NCI-H146 treated with DMSO at 0.1 percent for 48 hours (cell line): ENCODE data around the gene AGK.

ENCODE experiments used
- DNase-seq: peaks from one replicate; lab custom pipeline; 2025; ENCODE audit not compliant: unreplicated experiment; lab: John Stamatoyannopoulos, UW

Gene AGK

GRCh38 chr7:141585592-141586510, 34.6 kb downstream of the AGK start:
- no peak for DNase-seq

- no peak for DNase-seq
Observed at GRCh38 chr7:141586878-141587277, 35.7 kb downstream of the AGK start.

- DNase-seq: no peak
Observed at GRCh38 chr7:141587304-141587703, 36.1 kb downstream of the AGK start.

DNA sequence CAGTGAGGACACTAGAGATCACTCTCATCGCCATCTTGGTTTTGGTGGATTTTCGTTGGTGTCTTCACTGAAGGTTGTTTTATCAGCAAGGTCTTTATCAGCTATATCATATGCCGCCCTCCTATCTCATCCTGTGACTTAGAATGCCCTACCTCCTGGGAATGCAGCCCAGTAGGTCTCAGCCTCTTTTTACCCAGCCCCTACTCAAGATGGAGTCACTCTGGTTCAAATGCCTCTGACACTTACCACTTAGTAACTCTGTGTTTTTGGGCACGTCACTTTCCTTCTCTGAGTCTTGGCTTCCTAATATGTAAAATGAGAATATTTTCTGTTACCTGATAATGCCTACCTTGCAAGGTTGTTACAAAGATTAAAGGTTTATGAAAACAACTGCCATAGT, 37.7 kb downstream of the AGK start:
- no peak for DNase-seq

DNA sequence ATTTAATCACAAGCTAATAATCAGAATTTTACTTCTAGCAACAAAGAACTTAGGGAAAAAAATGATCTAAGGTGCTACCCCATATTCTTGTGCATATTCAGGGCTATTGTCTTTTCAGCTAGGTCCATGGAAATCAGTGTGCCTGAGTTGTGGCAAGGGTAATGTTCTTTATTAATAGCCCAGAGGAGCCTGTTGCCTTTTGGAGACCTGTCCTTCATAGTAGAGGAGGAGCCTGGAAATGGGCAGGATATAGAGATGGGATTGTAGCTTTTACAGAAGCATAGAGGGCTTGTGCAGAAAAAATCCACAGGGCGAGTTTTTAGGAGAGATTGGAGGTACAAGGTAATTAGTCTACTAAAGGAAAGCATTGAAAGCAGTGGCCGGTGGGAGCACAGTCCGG, 38.9 kb downstream of the AGK start:
- no peak for DNase-seq

DNA sequence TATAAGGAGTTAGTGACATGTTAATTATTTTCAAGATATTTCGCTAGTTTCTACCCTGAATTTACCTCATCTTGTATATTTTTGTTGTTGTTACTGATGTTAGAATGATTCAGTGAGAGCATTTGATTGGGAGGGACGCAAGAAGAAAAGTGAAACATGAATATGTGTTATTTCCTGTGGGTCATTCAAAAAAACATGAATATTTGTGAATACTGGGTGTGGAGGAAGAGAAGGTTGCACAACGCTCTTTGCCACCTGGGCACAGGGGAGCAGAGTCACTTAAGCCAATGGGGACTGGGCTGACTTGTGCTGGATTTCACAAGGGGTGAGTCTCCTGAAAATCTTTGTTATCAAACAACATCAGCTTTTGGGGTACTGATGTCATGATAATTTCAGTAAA, 39.5 kb downstream of the AGK start:
- DNase-seq: no peak

DNA sequence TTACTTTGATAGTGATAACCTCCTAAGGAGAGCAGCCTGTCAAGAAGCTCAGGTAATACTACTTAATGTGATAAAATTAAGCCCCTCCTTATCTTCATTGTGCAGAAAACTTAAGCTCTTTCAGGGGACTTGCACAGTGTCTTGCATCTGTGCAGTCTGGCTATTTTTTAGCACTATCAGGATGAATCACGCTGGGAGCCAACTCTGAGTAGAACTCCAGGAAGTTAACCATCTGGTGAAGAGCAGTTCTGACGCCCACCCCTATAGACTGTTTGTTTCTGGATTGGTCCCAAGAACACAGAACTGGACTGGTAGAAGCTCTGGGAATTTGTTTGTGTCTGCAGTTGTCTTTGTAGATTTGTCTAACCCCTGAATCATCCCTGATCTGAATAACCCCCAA, 41.9 kb downstream of the AGK start:
- DNase-seq: no peak

- DNase-seq: no peak
Observed at GRCh38 chr7:141597966-141598365, 46.8 kb downstream of the AGK start.

DNA sequence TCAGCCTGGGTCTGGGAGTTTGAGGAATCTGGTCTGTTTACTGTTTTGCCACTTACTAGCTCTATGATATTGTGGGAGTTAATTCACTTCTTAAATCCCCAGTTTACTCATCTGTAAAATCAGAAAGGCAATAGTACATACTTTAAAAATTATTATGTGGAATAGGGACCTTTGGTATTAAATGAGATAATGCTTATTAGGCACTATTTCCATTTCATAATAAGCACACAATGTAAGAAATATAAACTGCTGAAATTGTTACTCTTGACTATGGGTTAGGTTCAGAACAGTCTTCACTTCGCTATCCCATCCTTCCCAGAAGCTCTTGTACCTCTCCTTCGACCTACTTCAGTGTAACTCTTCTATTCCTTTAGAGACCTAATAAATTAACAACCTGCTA, 47.2 kb downstream of the AGK start:
- DNase-seq: no peak

- no peak for DNase-seq
Observed at GRCh38 chr7:141600168-141601006, 49.2 kb downstream of the AGK start.

- no peak for DNase-seq
Observed at GRCh38 chr7:141609576-141609975, 58.4 kb downstream of the AGK start.

GRCh38 chr7:141610671-141611070, 59.5 kb downstream of the AGK start:
- no peak for DNase-seq

GRCh38 chr7:141612861-141613260, 61.7 kb downstream of the AGK start:
- DNase-seq: no peak

- DNase-seq: no peak
Observed at GRCh38 chr7:141617280-141617679, 66.1 kb downstream of the AGK start.

DNA sequence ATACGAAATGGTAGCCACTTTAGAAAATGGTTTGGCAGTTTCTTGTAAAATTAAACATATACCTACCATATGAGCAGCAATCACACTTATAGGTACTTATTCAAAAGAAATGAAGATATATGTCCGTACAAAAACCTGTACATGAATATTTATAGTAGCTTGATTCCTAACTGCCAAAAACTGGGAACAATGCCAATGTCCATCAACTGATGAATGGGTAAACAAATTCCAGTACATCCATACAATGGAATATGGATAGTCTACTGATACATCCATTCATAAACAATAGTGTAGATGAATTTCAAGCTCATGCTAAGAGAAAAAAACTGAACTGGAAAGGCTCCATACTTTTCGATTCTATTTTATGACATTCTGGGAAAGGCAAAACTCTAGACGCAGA, 68.5 kb downstream of the AGK start:
- no peak for DNase-seq

GRCh38 chr7:141624763-141625162, 73.6 kb downstream of the AGK start:
- DNase-seq: no peak

DNA sequence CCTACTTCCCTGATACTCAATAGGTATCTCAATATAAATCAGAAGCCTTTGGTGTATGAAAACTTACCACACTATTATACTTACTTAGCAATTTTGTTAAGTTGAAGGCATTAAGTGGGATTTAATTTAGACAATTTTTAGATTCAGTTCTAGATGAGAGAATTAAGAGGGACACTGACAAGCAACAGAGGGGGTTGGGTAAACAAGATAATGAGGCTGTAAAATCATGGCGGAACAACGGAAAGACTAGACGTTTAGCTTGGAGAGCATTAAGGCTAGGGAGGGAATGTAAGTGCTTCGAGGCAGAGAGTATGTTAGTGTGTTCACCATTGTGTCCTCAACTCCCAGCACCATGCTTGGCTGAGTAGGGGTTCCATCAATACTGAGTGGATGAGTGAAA, 79.4 kb downstream of the AGK start:
- no peak for DNase-seq

GRCh38 chr7:141631525-141631924, 80.3 kb downstream of the AGK start:
- no peak for DNase-seq

DNA sequence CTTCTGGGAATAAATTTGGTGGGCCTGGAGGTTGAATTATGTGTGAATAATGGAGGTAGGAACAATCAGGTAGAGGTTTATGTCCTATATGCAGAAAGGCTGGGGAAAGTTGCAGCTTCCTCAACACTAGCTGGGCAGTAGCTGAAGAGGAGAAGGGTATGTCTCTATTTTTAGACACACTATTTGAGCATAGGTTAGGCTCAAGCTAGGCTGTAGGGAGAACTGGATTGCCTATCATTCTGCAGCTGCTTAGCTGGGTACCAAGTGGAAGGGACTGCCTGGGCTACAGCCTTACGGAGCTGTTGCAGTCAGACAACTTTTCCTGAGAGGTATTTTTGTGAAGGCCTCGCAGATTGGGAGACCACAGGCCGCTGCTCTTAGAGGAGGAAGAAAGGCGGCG, 82.9 kb downstream of the AGK start:
- DNase-seq: no peak

DNA sequence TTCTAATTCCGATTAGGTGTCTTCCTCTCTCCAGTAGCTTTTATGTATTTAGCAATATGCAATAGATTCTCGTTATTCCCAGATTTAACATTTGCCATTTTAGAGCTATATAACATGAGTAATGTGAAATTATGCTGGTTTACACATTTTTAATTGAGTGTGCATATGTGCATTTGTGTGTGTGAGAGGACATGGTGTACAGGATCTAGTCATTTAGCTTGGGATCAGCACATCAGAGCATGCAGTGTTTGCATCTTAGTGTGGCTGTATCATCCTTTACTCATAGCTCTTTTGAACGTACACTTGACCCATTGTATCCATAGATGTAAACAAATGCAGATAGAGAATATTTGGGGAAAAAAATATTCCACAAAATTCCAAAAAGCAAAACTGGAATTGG, 84.8 kb downstream of the AGK start:
- no peak for DNase-seq

GRCh38 chr7:141640239-141640840, 89.1 kb downstream of the AGK start:
- DNase-seq: no peak

DNA sequence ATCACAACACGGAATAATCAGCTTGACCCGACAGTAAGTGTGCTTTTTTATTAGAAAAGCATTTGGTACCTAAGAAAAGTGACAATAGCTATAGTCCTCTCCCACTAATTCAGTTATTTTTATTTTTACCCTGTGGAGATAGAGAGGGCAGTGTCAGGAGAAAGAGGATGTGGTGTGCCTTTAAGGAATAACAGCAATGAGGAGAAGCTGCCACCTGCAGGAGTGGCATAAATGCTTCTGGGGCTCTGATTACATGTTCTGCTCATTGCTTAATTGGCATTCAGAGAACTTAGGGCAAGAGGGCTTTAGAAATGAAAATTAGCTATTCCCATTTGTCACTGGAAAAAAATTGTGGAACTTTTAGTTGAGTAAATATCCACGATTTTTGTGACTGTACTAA, 90.7 kb downstream of the AGK start:
- no peak for DNase-seq
